C4-2B (cell line): Measurements from ENCODE around the gene GARRE1.

Experiments
- CTCF ChIP-seq: fragments of 450-650 bp; conservative IDR thresholded peaks from 2 replicates; pipeline ENCODE4 v1.5.1; 2017; ENCODE audit warnings: mild to moderate bottlenecking
- ZFX ChIP-seq: fragments of 450-650 bp; IDR thresholded peaks from 2 replicates; pipeline ENCODE4 v1.6.1; 2017

GRCh38 chr19:34228762-34229161, 25.6 kb upstream of the GARRE1 start:
- no peak for TF ChIP-seq CTCF
- TF ChIP-seq ZFX, result no peak
